GM23248 (cell line): ENCODE data around the gene YTHDF2. TPM values are rescaled to one million over a fixed set of nuclear protein-coding genes. Genes with fewer than 3 reads are reported as not detected.
"Not testable (repeated sequence)": the region's sequence is repeated elsewhere in the genome, so short reads cannot be mapped to it uniquely, and the experiment has no call there.

Experiments used
- DNase-seq: peaks from one replicate; pipeline ENCODE4 v3.0.0-alpha.2; 2015
- H2AFZ ChIP-seq: fragments of 200-600 bp; sonication (generic); 2 replicates; pipeline ENCODE4 v1.6.1; 2016; ENCODE audit warnings: antibody characterized with exemption
- H3F3A ChIP-seq: fragments of 200-600 bp; sonication (generic); 2 replicates; pipeline ENCODE4 v1.6.1; 2016; ENCODE audit warnings: mild to moderate bottlenecking, antibody characterized with exemption, mixed run types; ENCODE audit not compliant: insufficient read depth
- H3K27ac ChIP-seq: fragments of 200-600 bp; sonication (generic); 2 replicates; pipeline ENCODE4 v1.5.1; 2016; ENCODE audit warnings: mild to moderate bottlenecking
- H3K27me3 ChIP-seq: fragments of 200-600 bp; sonication (generic); replicated peaks from 2 replicates; pipeline ENCODE4 v1.6.1; 2016; ENCODE audit warnings: mild to moderate bottlenecking; ENCODE audit not compliant: insufficient read depth
- H3K36me3 ChIP-seq: fragments of 200-600 bp; sonication (generic); 2 replicates; pipeline ENCODE4 v1.6.1; 2016; ENCODE audit warnings: low read depth, mild to moderate bottlenecking
- H3K4me1 ChIP-seq: fragments of 200-600 bp; sonication (generic); 2 replicates; pipeline ENCODE4 v1.6.1; 2016; ENCODE audit warnings: mild to moderate bottlenecking; ENCODE audit not compliant: insufficient read depth
- H3K4me2 ChIP-seq: fragments of 200-600 bp; sonication (generic); one replicate; pipeline ENCODE4 v1.6.1; 2016; ENCODE audit warnings: mild to moderate bottlenecking; ENCODE audit not compliant: unreplicated experiment
- H3K4me3 ChIP-seq: fragments of 200-600 bp; sonication (generic); 2 replicates; pipeline ENCODE4 v1.5.1; 2016; ENCODE audit warnings: mild to moderate bottlenecking
- H3K79me2 ChIP-seq: fragments of 200-600 bp; sonication (generic); 2 replicates; pipeline ENCODE4 v1.6.1; 2016; ENCODE audit warnings: mild to moderate bottlenecking; ENCODE audit not compliant: insufficient read depth
- H3K9ac ChIP-seq: fragments of 200-600 bp; sonication (generic); 2 replicates; pipeline ENCODE4 v1.6.1; 2016; ENCODE audit warnings: mild to moderate bottlenecking
- H3K9me2 ChIP-seq: fragments of 200-600 bp; sonication (generic); 2 replicates; pipeline ENCODE4 v1.6.1; 2016; ENCODE audit warnings: mixed run types, mild to moderate bottlenecking, moderate library complexity; ENCODE audit not compliant: insufficient read depth
- H3K9me3 ChIP-seq: fragments of 200-600 bp; sonication (generic); one replicate; pipeline ENCODE4 v1.6.1; 2017; ENCODE audit warnings: low read depth
- H4K20me1 ChIP-seq: fragments of 200-600 bp; sonication (generic); 2 replicates; pipeline ENCODE4 v1.6.0; 2016; ENCODE audit not compliant: insufficient read depth
- EZH2 ChIP-seq: fragments of 200-600 bp; sonication (generic); IDR thresholded peaks from 2 replicates; pipeline ENCODE4 v1.6.1; 2018; ENCODE audit warnings: antibody characterized with exemption, mild to moderate bottlenecking; ENCODE audit not compliant: insufficient read depth, poor library complexity, severe bottlenecking
- EZH2phosphoT487 ChIP-seq: fragments of 200-600 bp; sonication (generic); IDR thresholded peaks from 2 replicates; pipeline ENCODE4 v1.6.1; 2018; ENCODE audit warnings: antibody characterized with exemption, moderate library complexity, mild to moderate bottlenecking, low read depth; ENCODE audit not compliant: insufficient read depth
- WGBS, 2 experiments: methylation state at CpG; one replicate each; pipeline ENCODE4 v1.1.6; 2015 to 2017; ENCODE audit warnings: low lambda C conversion rate in 2 of 2, low coverage in 1 of 2; ENCODE audit errors: missing lambda C conversion rate in 2 of 2; 5-methylcytosine and 5-hydroxymethylcytosine counted together
- in situ Hi-C: fragments of 300-500 bp; cut with MboI; formaldehyde crosslinking; loops from 2 replicates; pipeline ENCODE4 v1.15.0; 2020
- polyA plus RNA-seq: library from polyadenylated mRNA; unstranded; fragments of >200 nt; fragmentation: Nextera tagmentation; extraction: Ambion mirVana; gene quantifications from 2 replicates; pipeline ENCODE4 v1.2.1, GENCODE V29; 2016
- total RNA-seq: library from RNA; depleted of rRNA; stranded (reverse); fragments of >200 nt; shearing (Covaris generic); gene quantifications from 2 replicates; pipeline ENCODE4 v1.2.3, GENCODE V29; 2014

YTHDF2 gene
- total and polyA plus RNA-seq, 2 experiments from 2014 or later, result 51.9 to 80.2 TPM

GRCh38 chr1:28718166-28718565 is 18.6 kb upstream of the YTHDF2 start:
- Histone ChIP-seq H3K27ac (no peak overlapping the region), H3K4me2 (no peak overlapping the region), H3K4me1 (peaks cover 8% of the 10 kb centered on the region; the same call in 1 of the 2 replicates), H3K27me3 (no peaks in the 10 kb centered on the region), H3K9me2 (no peaks in the 10 kb centered on the region), H2AFZ (no peak overlapping the region), H4K20me1 (no peaks in the 10 kb centered on the region), H3K9me3 (no peaks in the 10 kb centered on the region), H3K4me3 (no peak overlapping the region), H3F3A (peaks cover 10% of the 10 kb centered on the region; the same call in 1 of the 2 replicates), H3K9ac (no peak overlapping the region), H3K79me2 (no peaks in the 10 kb centered on the region), H3K36me3 (0 out of 2 replicates have a peak, but pooled peaks cover 4% of the 10 kb centered on the region)
- TF ChIP-seq EZH2 (no peak), EZH2phosphoT487 (no peak)
- in situ Hi-C loops, result no loop called here
- WGBS, 2 experiments, result 100% methylated on average over 1 of the region's 1 CpG
- DNase-seq, result no peak

GRCh38 chr1:28718586-28719331 is 18.0 kb upstream of the YTHDF2 start:
- no peaks in the 10 kb centered on the region for H3K79me2 ChIP-seq
- DNase-seq, result peak; percentile 71
- H3K4me2 ChIP-seq, result no peak overlapping the region
- H3K9ac ChIP-seq, result no peak overlapping the region
- H2AFZ ChIP-seq, result 0 out of 2 replicates have a peak overlapping the region, but pooled peaks have one; percentile 43
- H3K9me2 ChIP-seq, result no peaks in the 10 kb centered on the region
- 59 to 61% methylated on average over 4 of the region's 4 CpGs for WGBS, 2 experiments
- TF ChIP-seq EZH2phosphoT487 (no peak), EZH2 (no peak)
- H3F3A ChIP-seq, result peaks cover 10% of the 10 kb centered on the region; the same call in 1 of the 2 replicates
- in situ Hi-C loops, result no loop called here
- H3K9me3 ChIP-seq, result no peaks in the 10 kb centered on the region
- H3K4me3 ChIP-seq, result no peak overlapping the region
- H3K36me3 ChIP-seq, result 0 out of 2 replicates have a peak, but pooled peaks cover 4% of the 10 kb centered on the region
- H3K27ac ChIP-seq, result no peak overlapping the region
- H3K27me3 ChIP-seq, result no peaks in the 10 kb centered on the region
- H4K20me1 ChIP-seq, result no peaks in the 10 kb centered on the region
- H3K4me1 ChIP-seq, result peaks cover 8% of the 10 kb centered on the region; the same call in 1 of the 2 replicates

GRCh38 chr1:28719332-28719619 is 17.5 kb upstream of the YTHDF2 start:
- Histone ChIP-seq H2AFZ (0 out of 2 replicates have a peak overlapping the region, but pooled peaks have one; percentile 43), H3K27me3 (no peaks in the 10 kb centered on the region), H3K9me3 (no peaks in the 10 kb centered on the region), H3K36me3 (0 out of 2 replicates have a peak, but pooled peaks cover 4% of the 10 kb centered on the region), H3K4me3 (no peak overlapping the region), H3K4me2 (no peak overlapping the region), H3K9ac (no peak overlapping the region), H3F3A (peaks cover 10% of the 10 kb centered on the region; the same call in 1 of the 2 replicates), H3K27ac (no peak overlapping the region), H4K20me1 (no peaks in the 10 kb centered on the region), H3K9me2 (no peaks in the 10 kb centered on the region), H3K79me2 (no peaks in the 10 kb centered on the region), H3K4me1 (peaks cover 8% of the 10 kb centered on the region; the same call in 1 of the 2 replicates)
- TF ChIP-seq EZH2 (no peak), EZH2phosphoT487 (no peak)
- in situ Hi-C loops, result no loop called here
- no peak for DNase-seq

- no peak for TF ChIP-seq EZH2phosphoT487
- no peak for TF ChIP-seq EZH2
- in situ Hi-C loops, result no loop called here
- WGBS, 2 experiments, result 80% methylated on average over 5 of the region's 5 CpGs
- H3K9me2 ChIP-seq, result no peaks in the 10 kb centered on the region
- H3K9me3 ChIP-seq, result no peaks in the 10 kb centered on the region
- H3K4me3 ChIP-seq, result no peak overlapping the region
- DNase-seq, result no peak
- H3K4me1 ChIP-seq, result peaks cover 8% of the 10 kb centered on the region; the same call in 1 of the 2 replicates
- H4K20me1 ChIP-seq, result no peaks in the 10 kb centered on the region
- H2AFZ ChIP-seq, result no peak overlapping the region
- no peaks in the 10 kb centered on the region for H3K36me3 ChIP-seq
- H3F3A ChIP-seq, result peaks cover 10% of the 10 kb centered on the region; the same call in 1 of the 2 replicates
- H3K4me2 ChIP-seq, result no peak overlapping the region
- H3K79me2 ChIP-seq, result no peaks in the 10 kb centered on the region
- H3K9ac ChIP-seq, result no peak overlapping the region
- no peak overlapping the region for H3K27ac ChIP-seq
- H3K27me3 ChIP-seq, result no peaks in the 10 kb centered on the region
Measured at GRCh38 chr1:28720376-28720775, 16.4 kb upstream of the YTHDF2 start.

GRCh38 chr1:28721927-28722326 is 14.8 kb upstream of the YTHDF2 start:
- DNase-seq, H3K9ac ChIP-seq, H3K4me3 ChIP-seq, H3K79me2 ChIP-seq, in situ Hi-C loops, H3K27me3 ChIP-seq, H4K20me1 ChIP-seq, H2AFZ ChIP-seq, H3F3A ChIP-seq, H3K4me1 ChIP-seq, H3K4me2 ChIP-seq, H3K36me3 ChIP-seq, H3K9me3 ChIP-seq, H3K27ac ChIP-seq, H3K9me2 ChIP-seq: not testable (repeated sequence)
- 91 to 94% methylated on average over 18 of the region's 18 CpGs for WGBS, 2 experiments

- H3K27ac ChIP-seq, H3K9ac ChIP-seq, DNase-seq, H3F3A ChIP-seq, H3K36me3 ChIP-seq, H3K27me3 ChIP-seq, H3K9me2 ChIP-seq, H3K9me3 ChIP-seq, H3K4me3 ChIP-seq, H4K20me1 ChIP-seq, H2AFZ ChIP-seq, H3K79me2 ChIP-seq, in situ Hi-C loops, H3K4me1 ChIP-seq, H3K4me2 ChIP-seq: not testable (repeated sequence)
- 67 to 77% methylated on average over 5 of the region's 5 CpGs for WGBS, 2 experiments
Measured at GRCh38 chr1:28725365-28725764, 11.4 kb upstream of the YTHDF2 start.
